Skeletal muscle tissue (tissue), 4 donors: ENCODE results near the gene LRFN3. TPM values are rescaled to one million over a fixed set of nuclear protein-coding genes. Genes with fewer than 3 reads are reported as not detected.
A peak's percentile ranks its signal among the peaks of the same experiment; 100 is the strongest.

Experiments
- H3K27ac ChIP-seq: one replicate; pipeline ENCODE4 v1.7.0; 2013; ENCODE audit warnings: mild to moderate bottlenecking, low read depth, low read length, inconsistent platforms
- H3K27me3 ChIP-seq, 3 donors: one replicate each; pipeline ENCODE4 v1.7.0; 2013; ENCODE audit warnings: low read length in 3 of 3; ENCODE audit not compliant: control insufficient read depth in 3 of 3, insufficient read depth in 3 of 3
- H3K36me3 ChIP-seq, 3 donors: one replicate each; pipeline ENCODE4 v1.7.0; 2013; ENCODE audit warnings: low read length in 3 of 3; ENCODE audit not compliant: control insufficient read depth in 3 of 3, insufficient read depth in 3 of 3
- H3K4me1 ChIP-seq, 3 donors: one replicate each; pipeline ENCODE4 v1.7.0; 2013; ENCODE audit warnings: low read length in 3 of 3, mild to moderate bottlenecking in 3 of 3; ENCODE audit not compliant: control insufficient read depth in 3 of 3, insufficient read depth in 3 of 3
- H3K4me3 ChIP-seq, 3 donors: one replicate each; pipeline ENCODE4 v1.7.0; 2013; ENCODE audit warnings: low read length in 3 of 3
- H3K9ac ChIP-seq, 3 donors: one replicate each; pipeline ENCODE4 v1.7.0; 2013; ENCODE audit warnings: low read length in 3 of 3, mild to moderate bottlenecking in 3 of 3, moderate library complexity in 2 of 3, low read depth in 1 of 3
- H3K9me3 ChIP-seq, 3 donors: one replicate each; pipeline ENCODE4 v1.7.0; 2013; ENCODE audit warnings: low read length in 3 of 3; ENCODE audit not compliant: control insufficient read depth in 3 of 3
- total RNA-seq: library from RNA; depleted of rRNA; stranded (reverse); fragments of >200 nt; gene quantifications from one replicate; pipeline ENCODE4 v1.2.3, GENCODE V29; 2014
- donor health status: Osteomylitis.

Gene LRFN3
- total RNA-seq, 1 donor from 2014 or later: 0.52 TPM

- Histone ChIP-seq H3K27ac (peak overlapping the region; percentile 68), H3K9me3 (no peaks in the 10 kb centered on the region), H3K36me3 (peaks cover 0 to 13% (median 5%) of the 10 kb centered on the region in 3 donors), H3K4me1 (peaks cover 26 to 38% (median 30%) of the 10 kb centered on the region in 3 donors), H3K9ac (peak overlapping the region; percentile 73 to 84 (median 81)), H3K4me3 (peak overlapping the region; percentile 69 to 77 (median 73)), H3K27me3 (no peaks in the 10 kb centered on the region)
Measured at GRCh38 chr19:35937345-35938281, 1.4 kb downstream of the LRFN3 start.

- no peaks in the 10 kb centered on the region for H3K9me3 ChIP-seq
- no peak overlapping the region for H3K27ac ChIP-seq
- peak overlapping the region in 1 of 3 donors; percentile 53 for H3K9ac ChIP-seq
- H3K36me3 ChIP-seq: peaks cover 0 to 13% (median 6%) of the 10 kb centered on the region in 3 donors
- H3K27me3 ChIP-seq: no peaks in the 10 kb centered on the region
- peaks cover 26 to 38% (median 30%) of the 10 kb centered on the region in 3 donors for H3K4me1 ChIP-seq
- peak overlapping the region; percentile 69 to 77 (median 73) for H3K4me3 ChIP-seq
Measured at GRCh38 chr19:35938282-35939224, 2.4 kb downstream of the LRFN3 start.

DNA sequence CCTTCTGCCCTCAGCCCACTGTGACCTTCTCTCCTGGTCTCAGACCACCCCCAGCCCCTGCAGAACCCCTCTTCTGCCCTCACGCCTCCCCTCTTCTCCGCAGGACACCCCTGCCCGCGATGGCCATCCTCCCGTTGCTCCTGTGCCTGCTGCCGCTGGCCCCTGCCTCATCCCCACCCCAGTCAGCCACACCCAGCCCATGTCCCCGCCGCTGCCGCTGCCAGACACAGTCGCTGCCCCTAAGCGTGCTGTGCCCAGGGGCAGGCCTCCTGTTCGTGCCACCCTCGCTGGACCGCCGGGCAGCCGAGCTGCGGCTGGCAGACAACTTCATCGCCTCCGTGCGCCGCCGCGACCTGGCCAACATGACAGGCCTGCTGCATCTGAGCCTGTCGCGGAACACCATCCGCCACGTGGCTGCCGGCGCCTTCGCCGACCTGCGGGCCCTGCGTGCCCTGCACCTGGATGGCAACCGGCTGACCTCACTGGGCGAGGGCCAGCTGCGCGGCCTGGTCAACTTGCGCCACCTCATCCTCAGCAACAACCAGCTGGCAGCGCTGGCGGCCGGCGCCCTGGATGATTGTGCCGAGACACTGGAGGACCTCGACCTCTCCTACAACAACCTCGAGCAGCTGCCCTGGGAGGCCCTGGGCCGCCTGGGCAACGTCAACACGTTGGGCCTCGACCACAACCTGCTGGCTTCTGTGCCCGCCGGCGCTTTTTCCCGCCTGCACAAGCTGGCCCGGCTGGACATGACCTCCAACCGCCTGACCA is 3.3 kb downstream of the LRFN3 start:
- Histone ChIP-seq H3K27me3 (no peaks in the 10 kb centered on the region), H3K9ac (no peak overlapping the region), H3K36me3 (peaks cover 0 to 15% (median 13%) of the 10 kb centered on the region in 3 donors), H3K4me3 (no peak overlapping the region), H3K4me1 (peaks cover 26 to 38% (median 30%) of the 10 kb centered on the region in 3 donors), H3K27ac (no peak overlapping the region), H3K9me3 (no peaks in the 10 kb centered on the region)

GRCh38 chr19:35940078-35940775 is 4.1 kb downstream of the LRFN3 start:
- Histone ChIP-seq H3K27ac (no peak overlapping the region), H3K9ac (no peak overlapping the region), H3K4me3 (no peak overlapping the region), H3K27me3 (no peaks in the 10 kb centered on the region), H3K4me1 (peaks cover 24 to 31% (median 27%) of the 10 kb centered on the region in 3 donors), H3K36me3 (peaks cover 0 to 19% (median 15%) of the 10 kb centered on the region in 3 donors), H3K9me3 (no peaks in the 10 kb centered on the region)

DNA sequence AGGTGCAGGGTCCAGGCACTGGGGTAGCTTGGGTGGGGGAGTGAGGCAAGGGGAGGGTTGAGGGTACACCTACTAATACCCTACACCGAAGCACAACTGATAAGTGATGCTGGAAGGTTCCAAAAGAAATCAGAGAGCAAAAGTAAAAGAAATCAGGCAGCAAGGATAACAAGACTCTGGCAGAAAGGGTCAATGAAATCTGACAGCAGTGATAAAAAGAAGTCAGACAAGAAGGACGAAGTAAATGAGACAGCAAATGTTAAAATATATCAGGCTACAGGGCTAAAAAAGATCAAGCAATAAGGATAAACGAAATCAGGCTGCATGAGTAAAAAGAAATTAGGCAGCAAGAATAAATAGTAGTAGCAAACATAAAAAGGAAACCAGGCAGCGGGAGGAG is 4.7 kb downstream of the LRFN3 start:
- Histone ChIP-seq H3K36me3 (peaks cover 0 to 21% (median 19%) of the 10 kb centered on the region in 3 donors), H3K4me1 (peaks cover 18 to 25% (median 21%) of the 10 kb centered on the region in 3 donors), H3K9me3 (no peaks in the 10 kb centered on the region), H3K27me3 (no peaks in the 10 kb centered on the region), H3K9ac (no peak overlapping the region), H3K4me3 (no peak overlapping the region), H3K27ac (no peak overlapping the region)

DNA sequence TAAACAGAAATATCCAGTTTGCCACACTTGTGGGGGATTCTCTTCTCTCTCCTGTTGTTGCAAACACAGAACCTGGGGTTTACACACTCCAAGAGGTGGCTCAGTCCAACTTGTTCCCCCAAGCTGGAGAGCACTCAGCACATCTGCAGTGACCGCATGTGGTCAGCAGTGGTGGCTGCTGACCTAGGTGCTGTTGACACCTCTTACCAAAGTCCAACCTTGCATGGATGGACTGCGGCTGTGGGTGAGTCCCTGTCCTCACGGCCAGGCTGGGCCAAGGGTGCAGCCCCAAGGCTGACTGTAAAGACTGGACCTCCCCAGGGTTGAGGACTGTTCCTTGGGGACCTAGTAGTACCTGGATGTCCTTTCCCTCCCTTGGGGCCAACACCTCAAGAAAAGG is 6.1 kb downstream of the LRFN3 start:
- Histone ChIP-seq H3K9me3 (no peaks in the 10 kb centered on the region), H3K27ac (no peak overlapping the region), H3K36me3 (peaks cover 0 to 21% (median 19%) of the 10 kb centered on the region in 3 donors), H3K27me3 (no peaks in the 10 kb centered on the region), H3K4me3 (no peak overlapping the region), H3K4me1 (peaks cover 10 to 16% (median 12%) of the 10 kb centered on the region in 3 donors), H3K9ac (no peak overlapping the region)

DNA sequence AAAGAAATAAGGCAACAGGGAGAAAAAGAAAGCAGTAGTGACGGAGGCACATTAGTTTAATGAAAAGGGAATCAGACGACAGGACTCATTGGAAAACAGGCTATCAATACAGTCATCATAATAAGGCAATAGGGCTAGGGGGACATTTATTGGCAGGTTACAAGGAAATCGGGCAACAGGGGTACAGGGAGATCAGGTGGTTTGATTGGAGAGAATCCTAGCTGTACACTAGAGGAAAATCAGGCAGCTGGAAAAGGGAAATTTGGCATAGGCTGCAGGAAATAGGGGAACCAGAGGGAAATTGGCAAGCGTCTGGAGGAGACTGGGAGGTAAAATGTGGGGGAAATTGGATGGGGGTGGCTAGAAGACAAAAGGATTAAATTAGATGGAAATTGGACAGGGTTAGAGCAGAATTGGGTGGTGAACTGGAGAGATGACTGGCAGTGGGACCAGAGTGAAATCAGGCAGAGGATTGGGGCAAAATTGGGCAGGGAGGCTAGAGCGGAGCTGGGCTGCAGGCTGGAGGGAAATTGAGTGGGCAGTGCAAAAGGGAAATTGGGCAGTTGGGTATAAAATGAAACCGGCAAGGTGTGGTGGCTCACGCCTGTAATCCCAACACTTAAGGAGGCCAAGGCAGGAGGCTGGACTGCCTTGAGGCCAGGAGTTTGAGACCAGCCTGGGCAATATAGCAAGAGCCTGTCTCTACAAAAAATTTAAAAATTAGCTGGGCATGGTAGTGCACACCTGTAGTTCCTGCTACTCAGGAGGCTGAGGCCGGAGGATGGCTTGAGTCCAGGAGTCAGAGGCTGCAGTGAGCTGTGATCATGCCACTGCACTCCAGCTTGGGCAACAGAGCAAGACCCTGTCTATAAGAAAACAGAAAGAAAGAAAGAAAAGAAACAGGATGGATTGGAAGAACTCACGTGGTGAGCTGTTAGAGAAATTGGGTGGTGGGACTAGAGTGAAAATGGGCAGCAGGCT is 7.4 kb downstream of the LRFN3 start:
- Histone ChIP-seq H3K4me3 (no peak overlapping the region), H3K27me3 (no peaks in the 10 kb centered on the region), H3K9ac (no peak overlapping the region), H3K36me3 (peaks cover 0 to 21% (median 19%) of the 10 kb centered on the region in 3 donors), H3K27ac (no peak overlapping the region), H3K4me1 (peaks cover 0 to 2% (median 0%) of the 10 kb centered on the region in 3 donors), H3K9me3 (no peaks in the 10 kb centered on the region)

- Histone ChIP-seq H3K27ac (no peak overlapping the region), H3K9ac (no peak overlapping the region), H3K4me1 (no peaks in the 10 kb centered on the region), H3K36me3 (peaks cover 0 to 19% (median 18%) of the 10 kb centered on the region in 3 donors), H3K27me3 (no peaks in the 10 kb centered on the region), H3K4me3 (no peak overlapping the region), H3K9me3 (no peaks in the 10 kb centered on the region)
Measured at GRCh38 chr19:35944556-35944955, 8.4 kb downstream of the LRFN3 start.
